OCI-LY3 (cell line): Measurements from ENCODE around the gene ACY1.

ENCODE experiments used
- CTCF ChIP-seq: fragments of 200-600, 300-600 bp; sonication (generic); IDR thresholded peaks from 2 replicates; pipeline ENCODE4 v1.5.1; 2014; ENCODE audit warnings: antibody characterized with exemption, low read length, low read depth
- EZH2phosphoT487 ChIP-seq: fragments of 200-600 bp; shearing (Covaris generic); IDR thresholded peaks from 2 replicates; pipeline ENCODE4 v1.6.1; 2018; ENCODE audit warnings: antibody characterized with exemption, mixed run types, low read depth

GRCh38 chr3:51937611-51938450, 45.5 kb upstream of the ACY1 start:
- TF ChIP-seq CTCF, result no peak
- TF ChIP-seq EZH2phosphoT487, result no peak
